BJ (cell line): ENCODE data around the gene PXDN. TPM values are rescaled to one million over a fixed set of nuclear protein-coding genes. Genes with fewer than 3 reads are reported as not detected.

Experiments used
- CTCF ChIA-PET: fragments of 350-600 bp; formaldehyde crosslinking; extraction: SDS; loops from one replicate; lab custom pipeline; 2021; ENCODE audit warnings: antibody characterized with exemption, inconsistent platforms; lab: Yijun Ruan, JAX
- POLR2A ChIA-PET: fragments of 300-600 bp; sonication (Branson Sonifier 250); formaldehyde crosslinking; extraction: SDS; loops from one replicate; lab custom pipeline; 2021; ENCODE audit warnings: antibody characterized with exemption; lab: Charles Lee
- DNase-seq: peaks from one replicate; pipeline ENCODE4 v3.0.0-alpha.2; 2011; ENCODE audit warnings: low read depth
- H3K27me3 ChIP-seq: 2 replicates; pipeline ENCODE4 v1.6.0; 2011; ENCODE audit warnings: low read length; ENCODE audit not compliant: control insufficient read depth, insufficient read depth
- H3K36me3 ChIP-seq: 2 replicates; pipeline ENCODE4 v1.5.1; 2011; ENCODE audit warnings: low read length; ENCODE audit not compliant: control insufficient read depth, insufficient read depth
- H3K4me3 ChIP-seq: 2 replicates; pipeline ENCODE4 v1.5.1; 2011; ENCODE audit warnings: low read depth, mild to moderate bottlenecking, control low read depth, low read length
- polyA plus RNA-seq: library from polyadenylated mRNA; depleted of rRNA; stranded (reverse); fragments of >200 nt; gene quantifications from 2 replicates; pipeline ENCODE4 v1.2.3, GENCODE V29; 2011
- TF ChIP-seq, protein P1 (sequence below): IDR thresholded peaks from 2 replicates; pipeline ENCODE4 v1.5.1; 2011; ENCODE audit warnings: low read depth, mild to moderate bottlenecking, control low read depth, inconsistent platforms, low read length, moderate library complexity; ENCODE audit not compliant: insufficient read depth

PXDN gene
- polyA plus RNA-seq, 1 experiment = 212 TPM

DNA sequence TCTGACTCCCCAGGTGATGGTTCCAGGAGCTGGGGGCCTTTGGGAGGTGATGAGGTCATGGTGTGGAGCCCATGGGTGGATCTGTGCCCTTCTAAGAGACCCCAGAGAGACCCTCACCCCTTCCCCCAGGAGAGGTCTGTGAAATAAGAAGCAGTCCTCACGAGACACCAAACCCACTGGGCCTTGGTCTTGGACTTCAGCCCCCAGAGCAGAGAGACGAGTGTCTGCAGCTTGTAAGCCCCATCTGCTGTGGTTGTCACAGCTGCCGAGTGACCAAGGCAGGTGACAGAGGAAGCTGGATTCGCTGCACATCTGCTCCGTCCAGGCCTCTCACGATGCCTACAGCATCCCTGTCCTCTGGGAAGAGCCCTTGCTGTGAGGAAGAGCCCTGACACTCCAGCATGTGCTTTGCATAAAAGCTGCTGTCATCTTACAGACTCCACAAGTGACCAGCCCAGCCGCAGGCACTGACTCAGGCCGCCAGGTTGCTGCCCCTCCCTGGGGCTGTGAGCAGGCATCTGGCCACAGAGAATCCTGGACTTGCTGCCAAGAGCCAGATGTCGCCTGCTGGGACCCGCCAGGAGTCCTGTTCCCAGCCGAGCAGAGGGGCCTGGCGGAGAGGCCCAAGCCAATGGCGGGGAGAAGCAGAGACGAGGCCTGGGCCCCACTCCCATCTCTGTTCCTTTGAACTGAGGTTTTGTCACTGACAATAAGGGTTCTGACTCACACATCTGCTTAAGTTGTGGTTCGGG is 150.8 kb downstream of the PXDN start:
- TF ChIP-seq, protein P1, sequence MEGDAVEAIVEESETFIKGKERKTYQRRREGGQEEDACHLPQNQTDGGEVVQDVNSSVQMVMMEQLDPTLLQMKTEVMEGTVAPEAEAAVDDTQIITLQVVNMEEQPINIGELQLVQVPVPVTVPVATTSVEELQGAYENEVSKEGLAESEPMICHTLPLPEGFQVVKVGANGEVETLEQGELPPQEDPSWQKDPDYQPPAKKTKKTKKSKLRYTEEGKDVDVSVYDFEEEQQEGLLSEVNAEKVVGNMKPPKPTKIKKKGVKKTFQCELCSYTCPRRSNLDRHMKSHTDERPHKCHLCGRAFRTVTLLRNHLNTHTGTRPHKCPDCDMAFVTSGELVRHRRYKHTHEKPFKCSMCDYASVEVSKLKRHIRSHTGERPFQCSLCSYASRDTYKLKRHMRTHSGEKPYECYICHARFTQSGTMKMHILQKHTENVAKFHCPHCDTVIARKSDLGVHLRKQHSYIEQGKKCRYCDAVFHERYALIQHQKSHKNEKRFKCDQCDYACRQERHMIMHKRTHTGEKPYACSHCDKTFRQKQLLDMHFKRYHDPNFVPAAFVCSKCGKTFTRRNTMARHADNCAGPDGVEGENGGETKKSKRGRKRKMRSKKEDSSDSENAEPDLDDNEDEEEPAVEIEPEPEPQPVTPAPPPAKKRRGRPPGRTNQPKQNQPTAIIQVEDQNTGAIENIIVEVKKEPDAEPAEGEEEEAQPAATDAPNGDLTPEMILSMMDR = no peak
- CTCF ChIA-PET = interaction anchor here (0.7 to 1.6 kb wide), 5 partner anchors 40 to 224 kb away, joined by 3 to 5 read pairs (median 3); no protein-coding TSS in a partner anchor
- no peaks in the 10 kb centered on the region for H3K36me3 ChIP-seq
- H3K27me3 ChIP-seq = peaks cover 6% of the 10 kb centered on the region; the same call in 1 of the 2 replicates
- POLR2A ChIA-PET = no interaction called here
- H3K4me3 ChIP-seq = no peak overlapping the region
- DNase-seq = peak; percentile 66

- DNase-seq = no peak
- H3K36me3 ChIP-seq = no peaks in the 10 kb centered on the region
- peaks cover 3% of the 10 kb centered on the region; the same call in 1 of the 2 replicates for H3K27me3 ChIP-seq
- H3K4me3 ChIP-seq = no peak overlapping the region
- POLR2A ChIA-PET = no interaction called here
- TF ChIP-seq, protein P1 = 0 out of 2 replicates have a peak, but pooled peaks have one; percentile 8
- CTCF ChIA-PET = interaction anchor here (1.0 to 1.6 kb wide), 2 partner anchors 28 to 156 kb away, joined by 3 to 5 read pairs; no protein-coding TSS in a partner anchor
These were observed 152.1 kb downstream of the PXDN start for GRCh38 chr2:1591978-1592907.

DNA sequence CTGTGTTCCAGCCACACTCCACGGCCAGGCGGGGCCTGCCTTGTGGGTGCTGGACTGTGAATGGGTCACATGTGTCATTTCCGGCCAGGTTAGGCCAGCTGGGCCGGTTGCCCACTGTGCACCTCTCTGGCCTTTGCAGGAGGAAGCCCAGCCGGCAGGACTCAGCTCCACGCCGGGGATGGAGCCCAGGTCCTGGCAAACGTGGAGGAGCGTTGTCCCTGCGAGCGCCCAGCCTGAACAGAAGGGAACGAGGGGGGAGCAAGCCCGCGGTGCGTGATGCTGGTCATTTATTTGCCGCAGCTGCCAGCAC is 152.9 kb downstream of the PXDN start:
- ChIA-PET CTCF (interaction anchor here (1.0 kb wide), 1 partner anchor 27 kb away, joined by 3 read pairs; no protein-coding TSS in a partner anchor), POLR2A (no interaction called here)
- Histone ChIP-seq H3K27me3 (peaks cover 4% of the 10 kb centered on the region; the same call in 1 of the 2 replicates), H3K4me3 (no peak overlapping the region), H3K36me3 (no peaks in the 10 kb centered on the region)
- DNase-seq = no peak
- TF ChIP-seq, protein P1 = no peak

DNA sequence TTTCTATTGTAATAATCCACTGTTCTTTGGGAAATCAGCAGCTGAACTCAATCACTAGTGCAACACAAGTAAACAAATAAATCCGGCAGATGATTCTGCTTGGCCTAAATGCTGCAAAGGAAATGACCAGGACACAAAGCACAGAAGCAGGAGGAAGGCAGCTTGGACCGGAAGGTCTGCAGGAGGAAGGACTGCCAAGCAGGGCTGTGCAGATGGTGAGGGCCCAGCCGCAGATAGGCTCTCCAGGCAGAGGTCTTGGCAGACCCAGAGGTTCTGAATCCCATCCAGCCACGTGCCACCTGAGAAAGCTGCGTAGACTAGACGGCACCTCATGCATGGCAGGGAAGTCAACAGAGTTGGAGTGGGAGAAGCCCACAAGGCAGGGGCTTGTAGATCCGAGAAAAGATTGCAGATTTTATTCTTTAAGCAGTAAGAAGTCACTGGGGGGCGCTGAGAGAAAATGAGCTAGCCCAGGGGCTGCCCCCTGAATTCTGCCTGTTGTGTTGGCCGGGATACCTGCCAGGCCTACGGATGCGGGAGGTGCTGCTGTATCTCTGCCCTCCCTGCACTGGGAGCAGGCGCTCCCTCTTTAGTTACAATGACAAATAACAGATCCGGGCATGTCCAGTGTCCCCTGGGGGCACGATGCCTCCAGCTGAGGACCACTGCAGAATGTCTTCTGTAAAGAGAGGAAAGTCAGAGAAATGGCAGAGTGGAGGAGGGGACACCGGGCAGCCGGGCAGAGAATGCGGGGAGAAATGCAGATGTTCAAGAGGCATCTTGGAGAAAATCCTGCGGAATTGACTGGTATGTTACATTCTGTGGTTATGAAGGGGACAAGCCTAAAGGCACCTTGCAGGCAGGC is 153.5 kb downstream of the PXDN start:
- POLR2A ChIA-PET = no interaction called here
- peaks cover 5% of the 10 kb centered on the region; the same call in 1 of the 2 replicates for H3K27me3 ChIP-seq
- no peak for DNase-seq
- H3K4me3 ChIP-seq = no peak overlapping the region
- H3K36me3 ChIP-seq = no peaks in the 10 kb centered on the region
- CTCF ChIA-PET = interaction anchor here (1.0 to 1.1 kb wide), 2 partner anchors 27 to 160 kb away, joined by 3 read pairs; no protein-coding TSS in a partner anchor
- TF ChIP-seq, protein P1 = no peak
